ENCODE results near the gene AKR1C1. TPM values are rescaled to one million over a fixed set of nuclear protein-coding genes. Genes with fewer than 3 reads are reported as not detected.

Gene AKR1C1
- total and polyA plus RNA-seq, 2 of the 13 experiments (the other 11 are each of a cell fraction or from before 2014, with no cell fraction given): 948 to 2,238 TPM

DNA sequence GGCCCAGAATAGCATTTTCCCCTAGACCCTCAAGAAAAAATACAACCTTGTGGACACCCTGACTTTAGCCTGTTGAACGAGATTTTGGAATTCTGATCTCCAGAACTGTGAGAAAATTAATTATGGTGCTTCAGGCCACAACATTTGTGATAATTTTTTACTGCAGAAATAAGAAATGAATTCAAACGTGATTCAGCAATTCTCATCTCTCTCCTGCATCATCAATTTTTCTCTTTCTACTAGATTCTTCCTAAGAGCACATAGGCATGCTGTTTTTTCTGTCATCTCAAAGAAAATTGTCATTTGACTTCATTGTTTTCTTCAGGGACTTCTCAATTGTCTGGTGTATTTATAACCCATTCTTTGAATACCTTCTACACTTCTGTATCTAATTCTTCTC is 49.4 kb downstream of the AKR1C1 start:
- Histone ChIP-seq H3K4me1 (ENCODE audit: insufficient read depth, low read length) (peaks cover 58% of the 10 kb centered on the region), H4K20me1 (ENCODE audit: insufficient read depth, low read length) (no peaks in the 10 kb centered on the region), H3K4me2 (ENCODE audit: low read depth, low read length) (no peak overlapping the region), H2AFZ (ENCODE audit: low read length) (no peak overlapping the region), H3K27ac (ENCODE audit: extremely low read length, insufficient read depth, low read length) (no peak overlapping the region), H3K4me3 (replicated peaks in 1 of 3; ENCODE audit: insufficient read depth in 1 of 3, low read depth in 2 of 3, low read length in 3 of 3) (no peak overlapping the region), H3K27me3 (ENCODE audit: control insufficient read depth in 1 of 2, insufficient read depth in 2 of 2, low read length in 2 of 2) (no peaks in the 10 kb centered on the region), H3K79me2 (ENCODE audit: insufficient read depth, low read length) (no peaks in the 10 kb centered on the region), H3K9ac (ENCODE audit: insufficient read depth, low read depth, low read length) (no peak overlapping the region), H3K9me3 (ENCODE audit: low read length) (no peaks in the 10 kb centered on the region), H3K36me3 (replicated peaks in 1 of 2; ENCODE audit: control insufficient read depth in 1 of 2, insufficient read depth in 2 of 2, low read length in 2 of 2) (no peaks in the 10 kb centered on the region)
- ChIA-PET POLR2A (no interaction called here), CTCF (ENCODE audit: low intra/inter-chr PET ratio, low total read pairs) (no interaction called here)
- in situ Hi-C loops (cut with HindIII; ENCODE audit: extremely low pct_ligation_motif_present, low pct_unique_long_range_greater_than_20kb): no loop called here
- FAIRE-seq (no peak), ATAC-seq (no peak), DNase-seq (ENCODE audit: low spot score) (no peak)
- no TSS peak for BruUV-seq (replicated peaks)
- WGBS (ENCODE audit: low lambda C conversion rate): 67% methylated on average over 2 of the region's 2 CpGs
- intact Hi-C loops (cut with micrococcal nuclease; ENCODE audit: unreplicated experiment): loop anchor here (10.0 kb wide), 1 partner anchor 272 kb away; no protein-coding TSS in a partner anchor
- TF ChIP-seq, protein P1, sequence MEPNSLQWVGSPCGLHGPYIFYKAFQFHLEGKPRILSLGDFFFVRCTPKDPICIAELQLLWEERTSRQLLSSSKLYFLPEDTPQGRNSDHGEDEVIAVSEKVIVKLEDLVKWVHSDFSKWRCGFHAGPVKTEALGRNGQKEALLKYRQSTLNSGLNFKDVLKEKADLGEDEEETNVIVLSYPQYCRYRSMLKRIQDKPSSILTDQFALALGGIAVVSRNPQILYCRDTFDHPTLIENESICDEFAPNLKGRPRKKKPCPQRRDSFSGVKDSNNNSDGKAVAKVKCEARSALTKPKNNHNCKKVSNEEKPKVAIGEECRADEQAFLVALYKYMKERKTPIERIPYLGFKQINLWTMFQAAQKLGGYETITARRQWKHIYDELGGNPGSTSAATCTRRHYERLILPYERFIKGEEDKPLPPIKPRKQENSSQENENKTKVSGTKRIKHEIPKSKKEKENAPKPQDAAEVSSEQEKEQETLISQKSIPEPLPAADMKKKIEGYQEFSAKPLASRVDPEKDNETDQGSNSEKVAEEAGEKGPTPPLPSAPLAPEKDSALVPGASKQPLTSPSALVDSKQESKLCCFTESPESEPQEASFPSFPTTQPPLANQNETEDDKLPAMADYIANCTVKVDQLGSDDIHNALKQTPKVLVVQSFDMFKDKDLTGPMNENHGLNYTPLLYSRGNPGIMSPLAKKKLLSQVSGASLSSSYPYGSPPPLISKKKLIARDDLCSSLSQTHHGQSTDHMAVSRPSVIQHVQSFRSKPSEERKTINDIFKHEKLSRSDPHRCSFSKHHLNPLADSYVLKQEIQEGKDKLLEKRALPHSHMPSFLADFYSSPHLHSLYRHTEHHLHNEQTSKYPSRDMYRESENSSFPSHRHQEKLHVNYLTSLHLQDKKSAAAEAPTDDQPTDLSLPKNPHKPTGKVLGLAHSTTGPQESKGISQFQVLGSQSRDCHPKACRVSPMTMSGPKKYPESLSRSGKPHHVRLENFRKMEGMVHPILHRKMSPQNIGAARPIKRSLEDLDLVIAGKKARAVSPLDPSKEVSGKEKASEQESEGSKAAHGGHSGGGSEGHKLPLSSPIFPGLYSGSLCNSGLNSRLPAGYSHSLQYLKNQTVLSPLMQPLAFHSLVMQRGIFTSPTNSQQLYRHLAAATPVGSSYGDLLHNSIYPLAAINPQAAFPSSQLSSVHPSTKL (CRISPR knock-in tag; IDR thresholded peaks at IDR 0.05): no peak
- TF ChIP-seq SOX5 (CRISPR knock-in tag; IDR thresholded peaks at IDR 0.05; ENCODE audit: borderline replicate concordance): no peak
- TF ChIP-seq, protein P2, sequence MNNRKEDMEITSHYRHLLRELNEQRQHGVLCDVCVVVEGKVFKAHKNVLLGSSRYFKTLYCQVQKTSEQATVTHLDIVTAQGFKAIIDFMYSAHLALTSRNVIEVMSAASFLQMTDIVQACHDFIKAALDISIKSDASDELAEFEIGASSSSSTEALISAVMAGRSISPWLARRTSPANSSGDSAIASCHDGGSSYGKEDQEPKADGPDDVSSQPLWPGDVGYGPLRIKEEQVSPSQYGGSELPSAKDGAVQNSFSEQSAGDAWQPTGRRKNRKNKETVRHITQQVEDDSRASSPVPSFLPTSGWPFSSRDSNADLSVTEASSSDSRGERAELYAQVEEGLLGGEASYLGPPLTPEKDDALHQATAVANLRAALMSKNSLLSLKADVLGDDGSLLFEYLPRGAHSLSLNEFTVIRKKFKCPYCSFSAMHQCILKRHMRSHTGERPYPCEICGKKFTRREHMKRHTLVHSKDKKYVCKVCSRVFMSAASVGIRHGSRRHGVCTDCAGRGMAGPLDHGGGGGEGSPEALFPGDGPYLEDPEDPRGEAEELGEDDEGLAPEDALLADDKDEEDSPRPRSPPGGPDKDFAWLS (CRISPR knock-in tag; IDR thresholded peaks at IDR 0.05; ENCODE audit: borderline replicate concordance): no peak
- no peak for TF ChIP-seq FOXA3 (CRISPR knock-in tag; IDR thresholded peaks at IDR 0.05)
- no peak for TF ChIP-seq ZNF230 (CRISPR knock-in tag; IDR thresholded peaks at IDR 0.05)
- TF ChIP-seq FOXA1 (IDR thresholded peaks at IDR 0.05): no peak
- TF ChIP-seq FOXA1 (CRISPR knock-in tag; IDR thresholded peaks at IDR 0.05): no peak
- no peak for TF ChIP-seq MAFF (IDR thresholded peaks at IDR 0.05; ENCODE audit: low read depth, low read length)
- TF ChIP-seq ZBTB3 (CRISPR knock-in tag; IDR thresholded peaks at IDR 0.05; ENCODE audit: borderline replicate concordance, low read depth): no peak
- no peak for TF ChIP-seq BCL6 (CRISPR knock-in tag; IDR thresholded peaks at IDR 0.05)
- TF ChIP-seq ZNF30 (CRISPR knock-in tag; IDR thresholded peaks at IDR 0.05): no peak
- no peak for TF ChIP-seq MYC (CRISPR knock-in tag; IDR thresholded peaks at IDR 0.05; ENCODE audit: borderline replicate concordance)
- TF ChIP-seq, protein P3, sequence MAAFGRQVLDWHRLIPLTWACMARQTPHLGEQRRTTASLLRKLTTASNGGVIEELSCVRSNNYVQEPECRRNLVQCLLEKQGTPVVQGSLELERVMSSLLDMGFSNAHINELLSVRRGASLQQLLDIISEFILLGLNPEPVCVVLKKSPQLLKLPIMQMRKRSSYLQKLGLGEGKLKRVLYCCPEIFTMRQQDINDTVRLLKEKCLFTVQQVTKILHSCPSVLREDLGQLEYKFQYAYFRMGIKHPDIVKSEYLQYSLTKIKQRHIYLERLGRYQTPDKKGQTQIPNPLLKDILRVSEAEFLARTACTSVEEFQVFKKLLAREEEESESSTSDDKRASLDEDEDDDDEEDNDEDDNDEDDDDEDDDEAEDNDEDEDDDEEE (CRISPR knock-in tag; IDR thresholded peaks at IDR 0.05): no peak
- no peak for TF ChIP-seq EZH2 (conservative IDR thresholded peaks at IDR 0.05; ENCODE audit: low read depth, low read length)
- TF ChIP-seq HDAC1 (CRISPR knock-in tag; IDR thresholded peaks at IDR 0.05): no peak

Measured in HepG2 (cell line).